ENCODE results near the gene UBQLNL.
A peak's percentile ranks its signal among the peaks of the same experiment; 100 is the strongest.

Gene UBQLNL

DNA sequence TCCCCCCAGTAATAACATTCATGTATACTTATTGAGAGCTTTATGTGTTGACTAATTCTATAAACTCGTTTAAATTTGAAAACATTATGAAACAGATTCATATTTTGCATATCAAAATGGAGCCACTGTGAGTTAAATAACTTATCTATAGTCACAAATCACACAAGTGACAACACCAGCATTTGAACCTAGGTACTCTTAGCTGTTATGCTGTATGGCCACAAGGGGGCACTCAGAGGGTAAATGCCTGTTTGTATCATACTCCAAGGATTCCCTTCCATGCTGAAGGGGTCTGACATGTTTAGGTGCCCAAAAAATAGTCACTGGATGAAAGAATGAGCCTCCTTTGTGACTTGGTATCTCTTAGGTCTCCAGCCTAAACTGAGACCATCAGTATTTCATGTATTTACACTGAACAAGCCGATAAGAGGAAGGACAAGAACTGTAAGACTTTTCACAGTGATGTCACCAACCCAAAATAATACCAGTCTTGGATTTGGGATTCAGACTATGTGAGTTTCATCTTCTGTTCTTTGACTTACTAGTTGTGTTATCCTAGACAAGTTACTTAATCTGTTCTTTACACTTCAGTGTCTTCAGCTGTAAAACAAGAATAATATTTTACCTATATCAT lies 40.2 kb downstream of the UBQLNL start:
- Histone ChIP-seq H2AK5ac (ENCODE audit: low read length, severe bottlenecking) (no peak overlapping the region), H3K4me1 (ENCODE audit: control insufficient read depth, insufficient read depth, low read depth, low read length) (no peaks in the 10 kb centered on the region), H3K4me2 (ENCODE audit: low read length, poor library complexity, severe bottlenecking) (no peak overlapping the region), H2BK12ac (ENCODE audit: low read length in 2 of 2) (no peak overlapping the region), H4K91ac (ENCODE audit: low read length) (no peak overlapping the region), H3K4ac (ENCODE audit: low read depth in 1 of 2, low read length in 2 of 2) (no peak overlapping the region), H3K36me3 (ENCODE audit: control insufficient read depth in 1 of 2, insufficient read depth in 2 of 2, low read depth in 1 of 2, low read length in 2 of 2) (no peaks in the 10 kb centered on the region), H3K79me1 (replicated peaks; ENCODE audit: low read length, poor library complexity, severe bottlenecking) (no peaks in the 10 kb centered on the region), H2BK120ac (ENCODE audit: low read depth, low read length) (no peak overlapping the region), H3K9me3 (ENCODE audit: control insufficient read depth, low read length) (no peaks in the 10 kb centered on the region), H3K27me3 (ENCODE audit: control insufficient read depth in 1 of 2, insufficient read depth in 1 of 2, low read length in 2 of 2) (peaks cover 4 to 7% of the 10 kb centered on the region in 2 experiments), H3K23ac (ENCODE audit: low read length in 2 of 2) (no peak overlapping the region), H2BK15ac (ENCODE audit: low read depth, poor library complexity, severe bottlenecking) (no peak overlapping the region), H4K8ac (ENCODE audit: low read length) (no peak overlapping the region), H2BK5ac (ENCODE audit: low read depth, low read length, poor library complexity, severe bottlenecking) (no peak overlapping the region), H2AFZ (ENCODE audit: low read depth, low read length) (no peak overlapping the region), H3K14ac (ENCODE audit: low read length in 2 of 2) (no peak overlapping the region), H3K4me3 (ENCODE audit: insufficient read depth in 1 of 2, low read depth in 1 of 2, low read length in 2 of 2) (no peak overlapping the region), H3K9ac (ENCODE audit: low read length) (no peak overlapping the region), H3K18ac (ENCODE audit: low read depth in 1 of 2, low read length in 2 of 2) (no peak overlapping the region), H3K27ac (ENCODE audit: low read length, poor library complexity, severe bottlenecking) (no peak overlapping the region)
- WGBS: no CpG with 5 or more reads among the region's 2 CpGs
- DNase-seq: peak; percentile 61

GRCh38 chr11:5473921-5474320 lies 42.6 kb downstream of the UBQLNL start:
- Histone ChIP-seq H2AK5ac (ENCODE audit: low read length, severe bottlenecking) (no peak overlapping the region), H2BK120ac (ENCODE audit: low read depth, low read length) (no peak overlapping the region), H3K4me3 (ENCODE audit: insufficient read depth in 1 of 2, low read depth in 1 of 2, low read length in 2 of 2) (no peak overlapping the region), H3K4me1 (ENCODE audit: control insufficient read depth, insufficient read depth, low read depth, low read length) (no peaks in the 10 kb centered on the region), H3K4me2 (ENCODE audit: low read length, poor library complexity, severe bottlenecking) (no peak overlapping the region), H3K36me3 (ENCODE audit: control insufficient read depth in 1 of 2, insufficient read depth in 2 of 2, low read depth in 1 of 2, low read length in 2 of 2) (no peaks in the 10 kb centered on the region), H2AFZ (ENCODE audit: low read depth, low read length) (no peak overlapping the region), H2BK12ac (ENCODE audit: low read length in 2 of 2) (no peak overlapping the region), H3K18ac (ENCODE audit: low read depth in 1 of 2, low read length in 2 of 2) (no peak overlapping the region), H3K14ac (ENCODE audit: low read length in 2 of 2) (no peak overlapping the region), H3K9me3 (ENCODE audit: control insufficient read depth, low read length) (no peaks in the 10 kb centered on the region), H3K9ac (ENCODE audit: low read length) (no peak overlapping the region), H4K91ac (ENCODE audit: low read length) (no peak overlapping the region), H2BK5ac (ENCODE audit: low read depth, low read length, poor library complexity, severe bottlenecking) (no peak overlapping the region), H3K27me3 (ENCODE audit: control insufficient read depth in 1 of 2, insufficient read depth in 1 of 2, low read length in 2 of 2) (peaks cover 4 to 7% of the 10 kb centered on the region in 2 experiments), H4K8ac (ENCODE audit: low read length) (no peak overlapping the region), H3K79me1 (replicated peaks; ENCODE audit: low read length, poor library complexity, severe bottlenecking) (no peaks in the 10 kb centered on the region), H3K23ac (ENCODE audit: low read length in 2 of 2) (no peak overlapping the region), H3K27ac (ENCODE audit: low read length, poor library complexity, severe bottlenecking) (no peak overlapping the region), H3K4ac (ENCODE audit: low read depth in 1 of 2, low read length in 2 of 2) (no peak overlapping the region), H2BK15ac (ENCODE audit: low read depth, poor library complexity, severe bottlenecking) (no peak overlapping the region)
- DNase-seq: no peak

- no peaks in the 10 kb centered on the region for H3K36me3 ChIP-seq (ENCODE audit: control insufficient read depth in 1 of 2, insufficient read depth in 2 of 2, low read depth in 1 of 2, low read length in 2 of 2)
- H3K27me3 ChIP-seq (ENCODE audit: control insufficient read depth in 1 of 2, insufficient read depth in 1 of 2, low read length in 2 of 2): peaks cover 4 to 7% of the 10 kb centered on the region in 2 experiments
- H2BK12ac ChIP-seq (ENCODE audit: low read length in 2 of 2): no peak overlapping the region
- no peak for DNase-seq
- H3K79me1 ChIP-seq (replicated peaks; ENCODE audit: low read length, poor library complexity, severe bottlenecking): no peaks in the 10 kb centered on the region
- no peak overlapping the region for H3K9ac ChIP-seq (ENCODE audit: low read length)
- no peak overlapping the region for H3K18ac ChIP-seq (ENCODE audit: low read depth in 1 of 2, low read length in 2 of 2)
- no peak overlapping the region for H4K8ac ChIP-seq (ENCODE audit: low read length)
- H3K14ac ChIP-seq (ENCODE audit: low read length in 2 of 2): no peak overlapping the region
- H3K4me2 ChIP-seq (ENCODE audit: low read length, poor library complexity, severe bottlenecking): no peak overlapping the region
- H2AFZ ChIP-seq (ENCODE audit: low read depth, low read length): no peak overlapping the region
- no peaks in the 10 kb centered on the region for H3K4me1 ChIP-seq (ENCODE audit: control insufficient read depth, insufficient read depth, low read depth, low read length)
- no peak overlapping the region for H2BK120ac ChIP-seq (ENCODE audit: low read depth, low read length)
- H3K23ac ChIP-seq (ENCODE audit: low read length in 2 of 2): no peak overlapping the region
- 59% methylated on average over 1 of the region's 2 CpGs for WGBS
- no peak overlapping the region for H3K4ac ChIP-seq (ENCODE audit: low read depth in 1 of 2, low read length in 2 of 2)
- H2AK5ac ChIP-seq (ENCODE audit: low read length, severe bottlenecking): no peak overlapping the region
- no peak overlapping the region for H2BK15ac ChIP-seq (ENCODE audit: low read depth, poor library complexity, severe bottlenecking)
- no peak overlapping the region for H2BK5ac ChIP-seq (ENCODE audit: low read depth, low read length, poor library complexity, severe bottlenecking)
- no peak overlapping the region for H4K91ac ChIP-seq (ENCODE audit: low read length)
- H3K27ac ChIP-seq (ENCODE audit: low read length, poor library complexity, severe bottlenecking): no peak overlapping the region
- no peak overlapping the region for H3K4me3 ChIP-seq (ENCODE audit: insufficient read depth in 1 of 2, low read depth in 1 of 2, low read length in 2 of 2)
- H3K9me3 ChIP-seq (ENCODE audit: control insufficient read depth, low read length): no peaks in the 10 kb centered on the region
These were observed 49.0 kb downstream of the UBQLNL start for GRCh38 chr11:5467527-5467926.

Data from mesenchymal stem cell (in vitro differentiated cells and primary cell).